Urinary bladder (tissue), 4 donors: Measurements from ENCODE around the gene FUT6. TPM values are rescaled to one million over a fixed set of nuclear protein-coding genes. Genes with fewer than 3 reads are reported as not detected.
"Not testable (repeated sequence)": the region's sequence is repeated elsewhere in the genome, so short reads cannot be mapped to it uniquely, and the experiment has no call there.

ENCODE experiments used
- DNase-seq: peaks from one replicate; pipeline ENCODE4 v3.0.0-alpha.2; 2015; ENCODE audit errors: extremely low spot score
- H3K27ac ChIP-seq: one replicate; pipeline ENCODE4 v1.5.1; 2013; ENCODE audit warnings: low read depth, mild to moderate bottlenecking, moderate library complexity
- H3K36me3 ChIP-seq: one replicate; pipeline ENCODE4 v1.6.1; 2013; ENCODE audit warnings: mild to moderate bottlenecking, moderate library complexity; ENCODE audit not compliant: insufficient read depth
- H3K4me1 ChIP-seq: one replicate; pipeline ENCODE4 v1.6.1; 2013; ENCODE audit warnings: mild to moderate bottlenecking, moderate library complexity; ENCODE audit not compliant: insufficient read depth
- H3K4me3 ChIP-seq: one replicate; pipeline ENCODE4 v1.5.1; 2013; ENCODE audit warnings: low read depth, low read length
- WGBS: extraction: QIAGEN DNeasy Blood & Tissue Kit; methylation state at CpG from one replicate; pipeline ENCODE4 v1.1.7; 2013; 5-methylcytosine and 5-hydroxymethylcytosine counted together
- polyA plus RNA-seq: library from polyadenylated mRNA; stranded (reverse); fragments of 200-250 nt; gene quantifications from one replicate; pipeline ENCODE4 v1.2.3, GENCODE V29; 2013
- total RNA-seq: library from RNA; depleted of rRNA; stranded (reverse); fragments of >200 nt; gene quantifications from one replicate; pipeline ENCODE4 v1.2.3, GENCODE V29; 2014
- donor health status: healthy with polysubstance abuse.
- donor health status: healthy.

FUT6 gene
- total and polyA plus RNA-seq, 2 donors: 0.03 TPM; not detected in 1

DNA sequence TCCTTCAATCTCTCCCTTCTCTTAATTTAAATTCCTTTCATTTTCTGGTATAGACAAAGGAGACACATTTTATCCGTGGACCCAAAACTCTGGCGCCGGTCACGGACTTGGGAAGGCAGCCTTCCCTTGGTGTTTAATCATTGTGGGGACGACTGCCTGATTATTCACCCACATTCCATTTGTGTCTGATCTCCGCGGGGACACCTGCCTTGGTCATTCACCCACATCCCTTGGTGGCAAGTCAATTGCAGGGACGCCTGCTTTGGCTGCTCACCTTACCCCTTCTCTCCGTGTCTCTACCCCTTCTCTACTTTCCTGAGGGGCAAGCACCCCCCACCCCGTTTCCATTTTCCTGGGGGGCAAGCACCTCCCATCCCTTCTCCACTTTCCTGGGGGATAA lies 8.3 kb upstream of the FUT6 start:
- H3K36me3 ChIP-seq, DNase-seq, H3K4me1 ChIP-seq, H3K27ac ChIP-seq, H3K4me3 ChIP-seq: not testable (repeated sequence)
- 87% methylated on average over 10 of the region's 10 CpGs for WGBS

DNA sequence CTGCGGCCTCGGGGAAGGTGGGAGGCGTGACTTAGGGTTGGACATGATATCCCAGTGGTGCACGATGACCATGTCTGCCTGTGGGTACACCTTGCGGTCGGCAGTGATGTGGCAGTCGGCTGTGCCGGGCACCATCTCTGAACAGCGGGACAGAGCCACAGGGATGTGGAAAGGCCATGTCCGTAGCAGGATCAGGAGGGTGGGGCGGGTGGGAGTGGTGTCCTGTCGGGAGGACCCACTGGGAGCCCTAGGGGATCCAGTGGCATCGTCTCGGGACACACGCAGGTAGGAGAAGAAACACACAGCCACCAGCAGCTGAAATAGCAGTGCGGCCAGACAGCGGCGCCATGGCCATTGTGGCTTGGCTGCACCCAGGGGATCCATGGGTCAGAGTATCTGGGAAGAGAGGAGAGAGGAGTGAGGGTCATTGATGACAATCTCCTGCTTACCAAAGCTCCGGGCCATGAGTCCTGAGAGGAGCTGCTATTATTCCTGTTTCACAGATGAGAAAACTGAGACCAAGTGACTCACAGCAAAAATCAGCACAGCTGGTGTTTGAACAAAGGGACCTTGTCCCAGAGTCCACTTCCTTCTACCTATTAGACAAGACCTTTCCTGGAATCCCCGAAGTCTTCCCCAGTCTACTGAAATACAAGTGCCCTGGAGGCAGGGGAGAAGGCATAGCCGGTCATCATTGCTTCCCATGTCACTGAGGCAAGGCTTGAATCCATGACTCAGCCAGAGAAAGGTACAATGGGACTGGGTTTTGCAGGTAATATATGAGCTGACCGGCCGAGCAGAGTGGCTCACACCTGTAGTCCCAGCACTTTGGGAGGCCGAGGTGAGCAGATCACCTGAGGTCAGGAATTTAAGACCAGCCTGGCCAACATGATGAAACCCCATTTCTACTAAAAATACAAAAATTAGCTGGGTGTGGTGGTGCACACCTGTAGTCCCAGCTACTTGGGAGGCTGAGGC lies 5.2 kb upstream of the FUT6 start:
- no peak for DNase-seq
- no peak overlapping the region for H3K4me3 ChIP-seq
- no peak overlapping the region for H3K27ac ChIP-seq
- WGBS: 87% methylated on average over 24 of the region's 24 CpGs
- H3K4me1 ChIP-seq: no peaks in the 10 kb centered on the region
- no peaks in the 10 kb centered on the region for H3K36me3 ChIP-seq

DNA sequence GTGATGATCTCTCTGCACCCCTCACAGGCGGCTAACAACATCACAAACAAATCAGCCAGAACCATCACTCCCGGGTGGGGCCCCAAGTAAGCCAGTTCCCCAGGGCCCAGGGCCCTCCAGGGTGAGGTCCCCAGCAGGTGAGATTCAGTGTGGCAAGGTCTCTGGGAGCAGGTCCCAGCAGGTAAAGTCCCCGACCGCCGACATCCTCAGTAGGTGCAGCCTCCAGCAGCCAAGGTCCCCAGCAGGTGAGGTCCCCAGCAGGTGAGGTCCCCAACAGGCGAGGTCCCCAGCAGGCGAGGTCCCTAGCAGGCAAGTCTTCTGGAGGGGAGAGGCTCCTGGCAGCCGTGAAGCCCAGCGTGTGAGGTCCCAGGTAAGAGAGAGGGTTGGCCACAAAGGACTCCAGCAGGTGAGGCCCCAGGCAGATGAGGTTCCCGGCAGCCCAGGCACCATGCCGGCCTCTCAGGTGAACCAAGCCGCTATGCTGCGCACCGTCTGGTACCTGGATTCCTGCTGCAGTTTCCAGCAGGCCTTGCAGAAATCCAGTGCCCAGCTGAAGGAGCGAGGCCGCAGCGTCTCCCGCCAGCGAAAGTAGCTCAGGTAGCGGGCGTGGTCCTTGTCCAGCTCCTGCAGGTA lies 3.9 kb upstream of the FUT6 start:
- 93% methylated on average over 21 of the region's 21 CpGs for WGBS
- H3K4me1 ChIP-seq: no peaks in the 10 kb centered on the region
- no peaks in the 10 kb centered on the region for H3K36me3 ChIP-seq
- DNase-seq: no peak
- no peak overlapping the region for H3K4me3 ChIP-seq
- H3K27ac ChIP-seq: no peak overlapping the region

DNA sequence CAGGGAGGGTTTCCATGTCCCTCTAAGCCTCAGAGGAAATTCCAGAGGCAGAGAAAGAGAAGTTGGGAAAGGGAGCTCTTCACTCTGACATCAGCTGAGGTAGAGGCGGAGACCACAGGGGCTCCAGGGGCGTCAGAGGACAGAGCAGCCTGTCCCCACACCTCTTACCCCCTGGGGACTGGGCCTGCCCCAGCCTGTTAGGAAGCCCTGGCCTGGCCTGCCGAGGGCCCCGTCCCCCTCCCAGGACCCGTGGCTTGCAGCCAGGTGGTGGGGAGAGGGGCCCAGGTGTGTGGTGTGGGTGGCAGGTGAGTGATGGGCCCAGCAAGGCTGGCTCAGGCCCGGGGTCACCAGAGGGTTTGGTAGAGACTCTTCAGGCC lies 2.2 kb upstream of the FUT6 start:
- not testable (repeated sequence) for H3K27ac ChIP-seq, DNase-seq, H3K4me1 ChIP-seq, H3K4me3 ChIP-seq, H3K36me3 ChIP-seq
- 84% methylated on average over 6 of the region's 6 CpGs for WGBS

DNA sequence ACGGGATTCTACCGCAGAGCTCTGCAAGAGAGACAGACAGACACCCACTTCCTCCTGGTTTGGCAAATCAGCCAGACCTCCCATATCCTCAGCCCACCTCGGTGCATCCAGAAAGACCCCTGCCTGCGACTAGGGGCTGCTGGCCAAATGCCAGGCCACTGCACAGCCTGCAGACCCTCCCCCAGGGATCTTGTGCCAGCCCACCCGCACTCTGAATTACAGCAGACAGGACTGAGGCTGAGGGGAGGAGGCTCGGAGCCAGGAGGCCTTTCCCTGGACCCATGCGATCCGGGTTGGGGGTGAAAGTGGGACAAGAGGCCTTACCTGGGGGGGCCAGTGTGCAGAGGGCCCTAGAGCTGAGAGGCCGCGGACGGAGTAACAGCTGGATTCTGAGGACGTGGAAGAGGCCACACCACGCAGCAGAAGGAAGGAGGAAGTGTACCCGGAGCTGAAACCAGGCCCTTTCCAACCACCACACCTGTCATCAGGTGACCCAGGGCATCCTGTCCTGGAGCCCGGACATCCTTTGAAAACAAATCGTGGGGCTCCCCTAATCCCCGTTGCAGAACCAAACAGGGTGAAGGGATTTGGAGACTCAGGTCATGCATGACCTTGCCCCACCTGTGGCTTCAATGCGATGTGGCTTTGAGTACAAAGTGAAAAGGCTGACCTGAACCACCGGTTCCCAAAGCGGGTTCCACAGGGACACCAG lies 993 bp downstream of the FUT6 start:
- H3K27ac ChIP-seq: no peak overlapping the region
- 56% methylated on average over 20 of the region's 20 CpGs for WGBS
- no peaks in the 10 kb centered on the region for H3K36me3 ChIP-seq
- H3K4me3 ChIP-seq: no peak overlapping the region
- no peaks in the 10 kb centered on the region for H3K4me1 ChIP-seq
- no peak for DNase-seq

DNA sequence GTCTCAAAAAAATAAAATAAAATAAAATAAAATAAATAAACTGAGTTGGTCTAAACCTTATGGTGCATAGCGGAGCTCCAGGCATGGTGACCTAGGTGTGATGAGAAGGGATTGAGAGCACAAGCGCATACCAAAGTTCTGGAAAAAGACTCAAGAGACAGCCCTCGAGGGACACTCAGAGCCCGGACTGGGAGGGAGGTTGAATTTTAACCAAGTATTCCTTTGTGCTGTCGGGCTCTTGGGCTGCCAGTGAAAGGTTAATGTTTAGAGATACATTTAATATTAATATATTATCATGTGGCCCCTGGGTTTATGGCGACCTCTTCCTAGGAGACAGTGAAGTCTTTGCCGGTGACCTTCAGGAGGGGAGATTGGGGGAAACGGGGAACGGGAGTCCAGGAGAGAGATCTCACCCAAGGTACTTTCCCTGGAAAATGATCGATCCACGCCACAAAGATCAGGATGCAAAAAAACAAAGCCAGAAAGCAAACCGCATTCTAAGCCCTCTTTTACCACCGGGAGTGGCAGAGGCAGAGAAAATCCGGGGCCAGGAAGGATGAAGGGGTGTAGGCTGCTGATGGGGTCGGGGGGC lies 1.6 kb downstream of the FUT6 start:
- Histone ChIP-seq H3K4me3 (no peak overlapping the region), H3K27ac (no peak overlapping the region), H3K36me3 (no peaks in the 10 kb centered on the region), H3K4me1 (no peaks in the 10 kb centered on the region)
- 45% methylated on average over 15 of the region's 15 CpGs for WGBS
- no peak for DNase-seq

DNA sequence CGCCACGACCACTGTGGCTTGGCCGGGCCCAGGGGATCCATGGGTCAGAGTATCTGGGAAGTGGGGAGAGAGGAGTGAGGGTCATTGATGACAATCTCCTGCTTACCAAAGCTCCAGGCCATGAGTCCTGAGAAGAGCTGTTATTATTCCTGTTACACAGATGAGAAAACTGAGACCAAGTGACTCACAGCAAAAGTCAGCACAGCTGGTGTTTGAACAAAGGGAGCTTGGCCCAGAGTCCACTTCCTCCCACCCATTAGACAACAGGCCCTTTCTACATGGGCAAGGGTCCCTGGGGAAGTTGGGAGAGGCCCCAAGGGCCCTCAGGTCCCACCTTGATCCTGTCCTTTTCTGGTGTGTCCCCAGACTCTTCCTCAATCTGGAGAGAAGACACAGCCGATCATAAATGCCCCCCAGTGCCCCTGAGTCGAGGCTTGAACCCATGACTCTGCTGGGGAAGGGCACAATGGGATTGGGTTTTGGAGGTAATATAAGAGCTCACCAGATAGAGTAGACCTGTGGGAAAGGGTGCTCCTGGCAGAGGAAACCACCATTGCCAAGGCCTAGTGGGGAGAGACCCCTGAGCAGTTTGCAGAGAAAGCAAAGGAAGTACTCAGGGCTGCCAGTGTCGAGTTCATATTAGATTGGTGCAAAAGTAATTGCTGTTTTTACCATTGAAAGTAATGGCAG lies 6.8 kb downstream of the FUT6 start:
- H3K36me3 ChIP-seq: no peaks in the 10 kb centered on the region
- DNase-seq: no peak
- H3K4me3 ChIP-seq: no peak overlapping the region
- WGBS: 90% methylated on average over 6 of the region's 6 CpGs
- no peak overlapping the region for H3K27ac ChIP-seq
- H3K4me1 ChIP-seq: no peaks in the 10 kb centered on the region

DNA sequence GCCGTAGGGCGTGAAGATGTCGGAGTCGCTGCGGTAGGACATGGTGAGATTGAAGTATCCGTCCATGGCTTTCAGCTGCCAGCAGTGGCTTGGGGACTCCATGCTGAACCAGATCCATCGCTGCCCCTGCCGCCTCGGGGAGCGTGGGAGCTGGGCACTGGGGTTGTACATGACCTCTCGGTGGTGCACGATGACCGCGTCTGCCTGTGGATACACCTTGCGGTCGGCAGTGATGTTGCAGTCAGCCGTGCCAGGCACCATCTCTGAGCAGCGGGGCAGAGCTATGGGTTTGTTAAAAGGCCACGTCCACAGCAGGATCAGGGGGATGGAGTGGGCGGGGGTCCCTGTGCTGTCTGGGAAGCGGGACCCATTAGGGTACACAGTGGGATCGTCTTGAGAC lies 7.4 kb downstream of the FUT6 start:
- 86% methylated on average over 22 of the region's 22 CpGs for WGBS

DNA sequence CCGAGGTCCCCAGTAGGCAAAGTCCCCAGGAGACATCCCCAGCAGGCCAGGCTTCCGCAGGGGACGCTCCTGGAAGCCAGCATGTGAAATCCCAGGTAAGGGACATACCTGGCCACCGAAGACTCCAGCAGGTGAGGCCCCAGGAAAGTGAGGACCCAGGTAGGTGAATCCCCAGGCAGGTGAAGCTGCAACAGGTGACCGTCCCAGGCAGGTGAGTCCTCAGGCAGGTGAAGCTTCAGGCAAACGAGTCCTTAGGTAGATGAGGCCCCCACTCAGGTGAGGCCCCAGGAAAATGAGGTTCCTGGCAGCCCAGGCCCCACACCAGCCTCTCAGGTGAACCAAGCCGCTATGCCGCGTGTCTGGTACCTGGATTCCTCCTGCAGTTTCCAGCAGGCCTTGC lies 8.3 kb downstream of the FUT6 start:
- Histone ChIP-seq H3K4me1 (no peaks in the 10 kb centered on the region), H3K36me3 (no peaks in the 10 kb centered on the region), H3K27ac (no peak overlapping the region), H3K4me3 (no peak overlapping the region)
- 91% methylated on average over 9 of the region's 9 CpGs for WGBS
- no peak for DNase-seq

More for the DNA sequence above, 7.4 kb downstream of the FUT6 start:
- H3K27ac ChIP-seq: no peak overlapping the region
- no peaks in the 10 kb centered on the region for H3K36me3 ChIP-seq
- DNase-seq: no peak
- H3K4me1 ChIP-seq: no peaks in the 10 kb centered on the region
- no peak overlapping the region for H3K4me3 ChIP-seq

DNA sequence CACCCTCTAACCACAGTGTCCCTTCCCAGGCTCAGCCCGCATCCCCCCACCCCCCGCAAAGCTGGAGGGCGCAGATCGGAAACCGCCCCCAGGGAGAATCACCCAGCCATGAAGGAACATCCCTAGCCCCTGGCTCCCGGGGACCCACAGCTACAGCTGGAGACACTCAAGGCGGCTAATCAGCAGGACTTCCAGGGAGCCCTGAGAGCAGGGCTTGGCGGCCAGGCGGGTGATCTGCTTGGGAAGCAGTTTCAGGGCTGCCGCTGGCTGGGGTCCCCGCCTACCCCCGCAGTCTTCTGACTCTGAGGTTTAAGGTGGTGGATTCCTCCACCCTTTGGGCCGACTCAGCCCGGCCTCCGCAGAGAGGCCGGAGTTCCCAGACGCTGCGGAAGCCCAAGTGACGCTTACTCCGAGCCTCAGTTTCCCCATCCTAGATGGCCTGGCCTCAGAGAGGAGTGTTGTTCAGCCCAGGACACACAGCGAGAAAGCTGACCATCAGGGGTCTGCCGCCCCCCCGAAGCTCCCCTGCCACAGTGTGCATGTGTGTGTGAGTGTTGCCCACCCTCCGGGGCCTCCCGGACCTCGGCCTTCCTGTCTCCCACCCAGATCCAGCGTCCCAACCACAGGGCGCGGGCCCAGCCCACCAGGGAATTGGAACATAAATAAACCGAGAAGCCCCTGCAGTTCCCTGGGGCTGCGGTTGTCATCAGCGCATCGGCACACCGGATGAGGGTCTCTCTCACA lies 9.8 kb downstream of the FUT6 start:
- no peak for DNase-seq

DNA sequence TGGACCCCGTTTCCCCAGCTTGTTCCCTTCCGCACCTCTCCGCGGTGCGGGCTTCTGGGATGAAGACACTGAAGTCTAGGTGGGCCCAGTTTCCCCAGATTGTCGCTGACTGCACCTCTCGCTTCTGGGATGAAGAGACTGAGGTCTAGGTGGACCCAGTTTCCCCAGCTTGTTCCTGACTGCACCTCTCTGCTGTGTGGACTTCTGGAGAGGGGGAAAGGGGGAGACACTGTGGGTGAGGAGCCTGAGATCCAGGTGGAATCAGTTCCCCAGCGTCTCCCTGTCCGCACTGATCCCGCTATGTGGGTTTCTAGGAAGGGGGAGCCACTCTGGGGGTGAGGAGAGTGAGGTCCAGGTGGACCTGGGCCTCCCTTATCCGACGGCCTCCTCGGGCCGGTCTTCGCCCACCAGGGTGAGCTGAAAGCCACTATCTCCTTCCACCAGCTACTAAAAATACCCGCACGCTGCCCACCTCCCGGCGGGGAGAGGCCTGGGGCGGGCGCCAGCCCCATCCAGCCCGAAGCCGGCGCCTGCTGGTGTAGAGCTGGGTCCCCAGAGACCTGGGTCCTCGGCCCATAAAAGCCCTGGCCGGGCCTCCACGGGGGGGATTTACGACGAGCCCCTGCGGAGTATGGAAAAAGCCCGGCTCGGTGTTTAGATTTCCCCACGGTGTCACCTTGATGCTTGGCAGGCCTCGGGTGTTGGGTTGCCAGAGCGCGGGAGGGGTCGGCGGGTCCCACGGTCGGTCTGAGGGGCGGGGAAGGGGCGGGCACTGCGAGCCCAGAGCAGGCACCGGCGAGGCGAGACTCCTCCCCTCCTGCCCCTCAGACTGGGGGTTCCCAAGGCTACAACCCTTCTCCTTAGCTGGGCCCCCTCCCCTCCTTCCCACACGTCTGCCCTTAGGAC lies 10.6 kb downstream of the FUT6 start:
- under 1% methylated on average over 47 of the region's 47 CpGs for WGBS
- Histone ChIP-seq H3K4me1 (no peaks in the 10 kb centered on the region), H3K36me3 (no peaks in the 10 kb centered on the region), H3K27ac (peak overlapping the region; percentile 48), H3K4me3 (peak overlapping the region; percentile 39)
- no peak for DNase-seq

More for the DNA sequence above, 9.8 kb downstream of the FUT6 start:
- H3K27ac ChIP-seq: no peak overlapping the region
- H3K4me1 ChIP-seq: no peaks in the 10 kb centered on the region
- H3K4me3 ChIP-seq: no peak overlapping the region
- 42% methylated on average over 34 of the region's 34 CpGs for WGBS
- H3K36me3 ChIP-seq: no peaks in the 10 kb centered on the region
